ENCODE results near the gene ATP2B2.

ATP2B2 gene

DNA sequence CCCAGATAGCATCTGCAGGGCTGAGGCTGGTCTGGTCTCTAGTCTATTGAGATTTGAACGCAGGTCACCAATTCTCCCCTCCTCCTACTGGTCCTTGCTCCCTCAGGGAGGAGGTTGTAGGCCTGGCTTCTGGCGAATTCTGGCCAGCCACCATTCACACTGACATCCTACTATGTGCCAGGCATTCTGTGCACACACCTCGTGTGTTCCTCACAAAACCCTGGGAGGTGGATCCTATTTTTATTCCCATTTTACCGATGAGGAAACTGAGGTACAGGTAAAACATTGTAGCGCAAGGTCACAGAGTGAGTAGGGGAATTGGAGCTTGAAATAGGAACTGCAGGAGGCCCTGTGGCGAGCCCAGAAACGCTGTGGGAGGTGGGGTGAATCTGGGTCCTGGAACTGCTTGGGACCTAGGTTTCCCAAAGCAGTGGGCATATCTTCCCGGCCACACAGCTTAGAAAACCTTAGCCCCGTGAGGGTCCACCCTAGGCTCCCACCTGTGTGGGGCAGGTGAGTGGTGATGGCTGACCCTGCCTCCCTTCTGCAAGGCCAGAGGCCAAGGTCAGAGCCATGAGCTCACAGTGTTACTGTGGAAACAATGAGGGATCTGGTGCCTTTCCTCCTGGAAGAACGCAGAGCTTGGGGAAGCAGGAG lies 4.8 kb upstream of the ATP2B2 start:
- no peak overlapping the region for H3K4me3 ChIP-seq (ENCODE audit: low read depth in 1 of 2, low read length in 2 of 2)
- H3K4me1 ChIP-seq (ENCODE audit: control insufficient read depth in 1 of 2, insufficient read depth in 2 of 2, low read length in 2 of 2), result no peaks in the 10 kb centered on the region
- H3K36me3 ChIP-seq (ENCODE audit: control insufficient read depth in 1 of 2, insufficient read depth in 2 of 2, low read length in 2 of 2), result no peaks in the 10 kb centered on the region
- no peak overlapping the region for H3K27ac ChIP-seq (ENCODE audit: low read length)
- H3K9me3 ChIP-seq (ENCODE audit: control insufficient read depth in 1 of 2, low read length in 2 of 2), result no peaks in the 10 kb centered on the region
- H3K27me3 ChIP-seq (ENCODE audit: low read depth, low read length), result peaks cover 5% of the 10 kb centered on the region

DNA sequence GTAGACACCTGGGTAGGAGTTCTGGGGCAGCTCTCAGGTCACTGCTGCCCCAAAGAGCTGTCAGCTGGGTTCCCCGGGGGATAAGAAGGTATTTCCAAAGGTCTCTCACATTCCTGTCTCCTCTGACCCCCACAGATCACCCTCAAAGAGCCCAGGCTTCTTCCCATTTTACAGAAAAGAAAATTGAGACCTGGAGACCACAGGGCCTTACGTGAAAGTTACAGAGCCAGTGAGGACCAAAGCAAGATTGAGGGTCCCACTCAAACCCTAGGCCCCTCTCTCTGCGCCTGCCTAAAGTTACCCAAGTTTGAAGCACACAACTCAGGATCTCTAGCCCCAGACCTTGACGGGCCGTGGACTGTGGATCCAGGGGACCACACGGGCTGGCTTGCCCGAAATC lies 3.9 kb upstream of the ATP2B2 start:
- peaks cover 8% of the 10 kb centered on the region for H3K27me3 ChIP-seq (ENCODE audit: low read depth, low read length)
- no peaks in the 10 kb centered on the region for H3K9me3 ChIP-seq (ENCODE audit: control insufficient read depth in 1 of 2, low read length in 2 of 2)
- no peak overlapping the region for H3K27ac ChIP-seq (ENCODE audit: low read length)
- H3K4me1 ChIP-seq (ENCODE audit: control insufficient read depth in 1 of 2, insufficient read depth in 2 of 2, low read length in 2 of 2), result no peaks in the 10 kb centered on the region
- H3K4me3 ChIP-seq (ENCODE audit: low read depth in 1 of 2, low read length in 2 of 2), result no peak overlapping the region
- no peaks in the 10 kb centered on the region for H3K36me3 ChIP-seq (ENCODE audit: control insufficient read depth in 1 of 2, insufficient read depth in 2 of 2, low read length in 2 of 2)

DNA sequence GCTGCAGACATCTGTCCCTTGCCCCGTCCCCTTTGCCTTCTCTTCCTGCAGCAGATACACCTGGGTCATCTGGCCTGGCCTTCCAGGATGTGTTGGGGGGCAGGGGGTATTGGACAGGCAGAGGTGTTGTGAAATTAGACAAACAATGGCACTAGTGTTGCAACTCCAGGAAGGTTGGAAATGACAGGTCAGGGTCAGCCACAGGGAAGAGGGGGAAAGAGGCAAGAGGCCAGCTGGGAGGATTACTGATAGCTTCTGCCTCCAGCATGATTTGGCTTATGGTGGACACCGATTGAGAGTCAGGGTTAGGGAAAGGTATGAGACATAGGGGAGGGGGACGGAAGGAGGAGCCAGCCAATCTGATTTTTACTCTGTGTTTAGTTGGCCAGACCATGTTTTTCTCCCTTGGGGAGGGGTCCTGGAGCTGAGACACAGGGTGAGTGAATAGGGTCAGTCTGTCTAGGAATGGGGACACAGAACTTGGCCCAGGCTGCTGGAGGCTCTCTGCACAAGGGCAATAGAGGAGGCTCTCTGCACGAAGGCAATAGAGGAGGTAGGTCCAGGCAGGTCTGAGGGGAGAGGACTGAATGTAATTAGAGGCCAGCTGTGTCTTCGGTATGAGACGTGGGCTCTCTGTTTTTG lies 3.4 kb upstream of the ATP2B2 start:
- Histone ChIP-seq H3K9me3 (ENCODE audit: control insufficient read depth in 1 of 2, low read length in 2 of 2) (no peaks in the 10 kb centered on the region), H3K36me3 (ENCODE audit: control insufficient read depth in 1 of 2, insufficient read depth in 2 of 2, low read length in 2 of 2) (no peaks in the 10 kb centered on the region), H3K4me3 (ENCODE audit: low read depth in 1 of 2, low read length in 2 of 2) (no peak overlapping the region), H3K4me1 (ENCODE audit: control insufficient read depth in 1 of 2, insufficient read depth in 2 of 2, low read length in 2 of 2) (no peaks in the 10 kb centered on the region), H3K27me3 (ENCODE audit: low read depth, low read length) (peaks cover 8% of the 10 kb centered on the region), H3K27ac (ENCODE audit: low read length) (no peak overlapping the region)

DNA sequence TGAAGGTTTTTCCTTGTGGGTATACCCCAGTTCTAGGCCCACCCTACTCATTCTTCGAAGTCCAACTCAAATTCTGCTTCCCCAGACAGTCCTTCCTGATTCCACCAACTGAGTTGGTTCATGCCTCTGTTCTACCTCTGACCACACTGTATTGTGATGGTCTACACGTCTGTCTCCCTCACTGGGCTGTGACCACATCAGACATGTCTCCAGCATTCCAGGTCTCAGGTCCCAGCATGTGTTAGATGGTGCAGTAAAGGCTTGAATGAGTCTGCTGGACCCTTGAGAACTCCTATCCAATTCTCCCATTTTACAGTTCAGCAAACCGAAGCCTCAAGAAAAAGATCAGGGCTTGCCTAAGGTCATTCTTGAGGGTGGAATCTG lies 2.8 kb upstream of the ATP2B2 start:
- Histone ChIP-seq H3K4me3 (ENCODE audit: low read depth in 1 of 2, low read length in 2 of 2) (no peak overlapping the region), H3K4me1 (ENCODE audit: control insufficient read depth in 1 of 2, insufficient read depth in 2 of 2, low read length in 2 of 2) (no peaks in the 10 kb centered on the region), H3K9me3 (ENCODE audit: control insufficient read depth in 1 of 2, low read length in 2 of 2) (no peaks in the 10 kb centered on the region), H3K36me3 (ENCODE audit: control insufficient read depth in 1 of 2, insufficient read depth in 2 of 2, low read length in 2 of 2) (no peaks in the 10 kb centered on the region), H3K27ac (ENCODE audit: low read length) (no peak overlapping the region), H3K27me3 (ENCODE audit: low read depth, low read length) (peaks cover 8% of the 10 kb centered on the region)

DNA sequence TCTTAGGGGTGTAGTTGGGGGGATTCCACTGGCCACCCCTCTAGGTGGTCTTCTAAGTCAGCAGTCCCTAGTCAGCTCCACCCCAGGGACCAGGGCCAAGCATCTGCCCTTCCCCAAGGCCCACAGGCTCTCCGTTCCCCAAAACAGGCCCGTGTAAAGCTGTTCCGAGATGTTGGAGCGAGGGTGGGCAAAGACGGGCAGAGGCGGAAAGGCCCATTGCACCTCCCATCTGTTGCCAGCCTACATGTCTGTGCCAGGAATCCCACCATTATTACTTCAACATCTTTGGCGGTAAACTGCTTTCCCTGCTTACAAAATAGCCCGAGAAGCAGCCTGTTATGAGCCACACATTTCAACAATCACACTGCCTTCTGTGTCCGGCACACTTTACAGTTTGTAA lies 1.9 kb upstream of the ATP2B2 start:
- H3K36me3 ChIP-seq (ENCODE audit: control insufficient read depth in 1 of 2, insufficient read depth in 2 of 2, low read length in 2 of 2), result no peaks in the 10 kb centered on the region
- no peaks in the 10 kb centered on the region for H3K9me3 ChIP-seq (ENCODE audit: control insufficient read depth in 1 of 2, low read length in 2 of 2)
- peaks cover 8% of the 10 kb centered on the region for H3K27me3 ChIP-seq (ENCODE audit: low read depth, low read length)
- no peak overlapping the region for H3K27ac ChIP-seq (ENCODE audit: low read length)
- no peaks in the 10 kb centered on the region for H3K4me1 ChIP-seq (ENCODE audit: control insufficient read depth in 1 of 2, insufficient read depth in 2 of 2, low read length in 2 of 2)
- no peak overlapping the region for H3K4me3 ChIP-seq (ENCODE audit: low read depth in 1 of 2, low read length in 2 of 2)

DNA sequence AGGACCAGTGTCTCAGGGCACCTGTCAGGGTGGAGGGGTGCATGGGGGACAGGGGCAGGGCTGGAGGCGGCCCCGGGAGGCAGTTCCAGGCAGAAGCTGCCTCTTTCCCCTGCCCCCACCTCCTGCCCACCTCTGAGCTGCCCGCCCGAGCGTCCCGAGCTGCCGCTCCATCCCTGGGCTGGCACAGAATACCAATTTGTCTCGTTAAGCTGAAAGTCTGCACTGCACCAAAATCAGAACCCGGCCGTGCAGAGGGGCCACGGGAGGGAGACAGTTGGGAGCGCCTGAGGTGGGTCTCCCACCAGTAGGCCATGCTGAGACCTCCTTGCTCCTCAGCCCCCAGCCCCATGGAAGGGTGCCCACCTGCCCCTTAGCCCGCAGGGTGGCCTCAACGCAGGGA lies 1.3 kb upstream of the ATP2B2 start:
- Histone ChIP-seq H3K27me3 (ENCODE audit: low read depth, low read length) (peaks cover 8% of the 10 kb centered on the region), H3K27ac (ENCODE audit: low read length) (no peak overlapping the region), H3K36me3 (ENCODE audit: control insufficient read depth in 1 of 2, insufficient read depth in 2 of 2, low read length in 2 of 2) (no peaks in the 10 kb centered on the region), H3K9me3 (ENCODE audit: control insufficient read depth in 1 of 2, low read length in 2 of 2) (no peaks in the 10 kb centered on the region), H3K4me1 (ENCODE audit: control insufficient read depth in 1 of 2, insufficient read depth in 2 of 2, low read length in 2 of 2) (no peaks in the 10 kb centered on the region), H3K4me3 (ENCODE audit: low read depth in 1 of 2, low read length in 2 of 2) (no peak overlapping the region)

DNA sequence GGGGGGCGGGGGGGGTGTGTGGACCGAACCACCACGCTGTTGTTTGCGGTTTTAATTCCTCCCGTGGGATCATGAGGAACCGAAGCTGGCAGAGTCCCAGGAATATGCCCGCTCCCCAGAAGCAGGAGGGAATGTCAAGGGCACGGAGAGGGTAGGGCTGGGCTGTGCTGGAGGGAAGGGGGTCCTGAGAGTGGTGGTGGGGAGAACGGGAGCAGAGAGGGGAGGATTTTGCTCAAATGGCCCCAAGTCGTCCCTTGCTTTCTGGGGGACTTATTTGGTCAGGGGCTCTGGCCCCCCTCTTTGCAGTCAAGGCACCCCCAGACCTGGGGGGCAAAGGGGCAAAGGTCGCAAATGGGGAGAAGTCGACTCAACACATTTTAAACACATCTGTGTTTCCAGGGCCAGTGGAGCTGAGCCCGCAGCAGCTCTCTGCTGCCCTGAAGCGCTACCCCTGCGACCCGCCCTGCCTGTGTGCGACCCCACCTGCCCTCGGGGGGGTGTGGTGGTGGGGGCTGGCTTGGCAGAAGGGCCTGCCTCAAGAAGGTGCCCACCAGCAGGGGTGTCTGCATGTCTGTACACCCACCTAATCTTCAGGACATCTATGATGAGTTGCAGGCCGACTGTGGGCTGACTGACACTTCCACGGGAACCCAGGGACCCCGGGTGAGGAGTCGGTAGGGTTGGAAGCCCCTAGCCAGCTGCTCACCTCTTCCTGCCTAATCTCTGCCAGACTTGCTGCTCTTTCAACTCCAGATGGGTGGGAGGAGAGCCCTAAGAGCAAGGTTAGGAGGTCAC lies 602 bp upstream of the ATP2B2 start:
- Histone ChIP-seq H3K4me1 (ENCODE audit: control insufficient read depth in 1 of 2, insufficient read depth in 2 of 2, low read length in 2 of 2) (no peaks in the 10 kb centered on the region), H3K27ac (ENCODE audit: low read length) (no peak overlapping the region), H3K27me3 (ENCODE audit: low read depth, low read length) (peaks cover 8% of the 10 kb centered on the region), H3K4me3 (ENCODE audit: low read depth in 1 of 2, low read length in 2 of 2) (no peak overlapping the region), H3K36me3 (ENCODE audit: control insufficient read depth in 1 of 2, insufficient read depth in 2 of 2, low read length in 2 of 2) (no peaks in the 10 kb centered on the region), H3K9me3 (ENCODE audit: control insufficient read depth in 1 of 2, low read length in 2 of 2) (no peaks in the 10 kb centered on the region)

DNA sequence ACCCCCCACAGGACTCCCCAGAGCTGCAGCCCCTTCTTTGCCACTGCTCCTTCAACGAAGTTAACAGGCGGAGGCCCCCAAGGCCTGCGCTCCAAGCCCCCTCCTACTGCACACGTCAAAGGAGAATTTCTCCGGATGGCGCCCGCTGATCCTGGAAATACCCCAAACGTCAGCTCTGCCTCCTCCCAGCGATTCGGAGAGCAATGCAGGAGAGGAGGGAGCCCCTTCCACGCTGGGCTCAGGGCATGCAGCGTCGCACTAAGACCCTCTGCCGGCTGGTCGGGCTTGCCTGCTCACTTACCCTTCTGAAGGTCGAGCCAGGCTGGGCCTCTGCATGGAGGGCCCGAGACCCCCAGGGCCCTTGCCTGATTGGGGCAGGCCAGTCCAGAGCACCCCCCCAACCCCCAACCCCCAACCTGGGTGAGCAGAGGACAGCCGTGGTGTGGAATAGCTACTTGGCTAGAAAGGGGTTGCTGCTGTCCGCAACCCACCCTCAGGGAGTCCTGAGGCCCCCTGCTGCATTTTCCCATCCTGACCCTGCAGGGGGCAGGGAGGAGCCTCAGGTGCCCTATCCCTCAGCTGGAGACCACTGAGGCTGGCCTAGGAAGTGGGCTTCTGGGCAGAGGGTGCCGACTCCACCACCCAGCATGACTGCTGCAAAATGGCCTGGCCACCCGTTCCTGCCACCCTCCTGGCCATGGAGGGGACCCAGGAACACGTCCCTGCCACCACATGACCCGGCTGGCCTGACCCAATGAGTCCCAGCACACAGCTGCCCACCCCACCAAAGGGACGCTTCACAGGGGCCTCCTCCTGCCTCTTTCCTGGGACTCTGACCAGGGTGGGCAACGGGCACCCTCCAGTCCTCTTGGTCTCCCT lies 976 bp downstream of the ATP2B2 start:
- H3K4me1 ChIP-seq (ENCODE audit: control insufficient read depth in 1 of 2, insufficient read depth in 2 of 2, low read length in 2 of 2), result no peaks in the 10 kb centered on the region

DNA sequence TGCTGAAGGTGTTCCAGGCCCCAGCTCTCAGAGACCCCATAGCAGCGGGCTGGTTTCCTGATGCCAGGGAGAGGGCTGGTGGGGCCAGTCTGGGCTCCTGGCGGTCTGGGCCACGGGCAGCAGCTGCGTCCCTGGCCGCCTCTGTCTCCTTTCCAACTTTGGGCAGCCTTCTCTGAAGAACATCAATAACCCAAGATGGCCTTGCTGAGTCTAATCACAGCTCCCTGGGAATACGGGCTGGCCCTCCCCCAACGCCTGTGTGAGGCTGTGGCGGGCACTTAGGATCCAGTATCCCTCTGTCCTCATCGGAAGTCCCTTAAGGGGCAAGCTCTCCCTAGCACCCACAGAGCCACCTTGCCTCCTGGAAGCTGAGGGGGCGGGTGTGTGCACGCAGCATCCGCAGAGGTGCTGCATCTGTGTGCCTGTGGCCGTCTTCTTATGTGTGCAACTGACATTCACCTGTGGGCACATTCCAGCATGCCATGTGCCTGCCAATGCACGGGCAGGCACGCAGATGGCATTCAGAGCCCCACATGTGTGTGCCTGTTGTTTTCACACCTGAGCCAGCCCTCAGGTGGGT lies 2.1 kb downstream of the ATP2B2 start:
- no peaks in the 10 kb centered on the region for H3K36me3 ChIP-seq (ENCODE audit: control insufficient read depth in 1 of 2, insufficient read depth in 2 of 2, low read length in 2 of 2)
- peaks cover 8% of the 10 kb centered on the region for H3K27me3 ChIP-seq (ENCODE audit: low read depth, low read length)
- H3K4me1 ChIP-seq (ENCODE audit: control insufficient read depth in 1 of 2, insufficient read depth in 2 of 2, low read length in 2 of 2), result no peaks in the 10 kb centered on the region
- H3K27ac ChIP-seq (ENCODE audit: low read length), result no peak overlapping the region
- H3K4me3 ChIP-seq (ENCODE audit: low read depth in 1 of 2, low read length in 2 of 2), result no peak overlapping the region
- no peaks in the 10 kb centered on the region for H3K9me3 ChIP-seq (ENCODE audit: control insufficient read depth in 1 of 2, low read length in 2 of 2)

More for the DNA sequence above, 976 bp downstream of the ATP2B2 start:
- no peaks in the 10 kb centered on the region for H3K9me3 ChIP-seq (ENCODE audit: control insufficient read depth in 1 of 2, low read length in 2 of 2)
- H3K36me3 ChIP-seq (ENCODE audit: control insufficient read depth in 1 of 2, insufficient read depth in 2 of 2, low read length in 2 of 2), result no peaks in the 10 kb centered on the region
- H3K27ac ChIP-seq (ENCODE audit: low read length), result no peak overlapping the region
- peaks cover 8% of the 10 kb centered on the region for H3K27me3 ChIP-seq (ENCODE audit: low read depth, low read length)
- peak overlapping the region in 1 of 2 donors; percentile 57 for H3K4me3 ChIP-seq (ENCODE audit: low read depth in 1 of 2, low read length in 2 of 2)

DNA sequence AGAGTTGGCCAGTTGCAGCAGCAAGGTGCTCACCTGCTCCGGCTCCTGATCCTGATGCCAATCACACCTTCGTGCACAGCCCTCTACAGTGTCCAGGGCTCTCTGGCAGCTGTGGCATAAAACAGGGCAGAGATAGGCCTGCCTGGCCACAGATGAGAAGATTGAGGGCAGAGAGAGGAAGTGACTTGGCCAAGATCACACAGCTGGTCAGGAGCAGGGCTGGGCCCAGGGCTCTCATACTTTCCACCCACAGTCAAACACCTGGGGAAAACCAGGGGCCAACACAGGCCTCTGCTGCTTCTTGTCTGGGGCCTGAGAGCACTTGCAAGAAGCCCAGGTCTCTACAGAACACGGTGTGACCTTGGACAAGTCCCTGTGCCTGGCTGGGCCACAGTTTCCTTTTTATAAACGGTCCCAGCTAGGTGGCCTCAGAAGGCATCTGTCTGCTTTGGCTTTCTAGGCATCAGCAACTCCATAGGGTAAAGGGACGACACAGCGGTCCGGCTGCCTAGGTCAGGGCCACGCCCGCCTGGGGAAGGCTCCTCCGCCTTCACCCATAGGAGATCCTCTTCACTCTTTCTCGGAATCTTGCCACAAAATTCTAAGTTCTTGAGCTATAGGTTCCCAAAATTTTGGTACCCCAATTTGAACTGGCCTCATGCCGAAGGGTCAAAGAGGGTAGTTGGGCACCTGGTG lies 3.1 kb downstream of the ATP2B2 start:
- Histone ChIP-seq H3K27ac (ENCODE audit: low read length) (no peak overlapping the region), H3K4me3 (ENCODE audit: low read depth in 1 of 2, low read length in 2 of 2) (no peak overlapping the region), H3K4me1 (ENCODE audit: control insufficient read depth in 1 of 2, insufficient read depth in 2 of 2, low read length in 2 of 2) (no peaks in the 10 kb centered on the region), H3K27me3 (ENCODE audit: low read depth, low read length) (peaks cover 8% of the 10 kb centered on the region), H3K9me3 (ENCODE audit: control insufficient read depth in 1 of 2, low read length in 2 of 2) (no peaks in the 10 kb centered on the region), H3K36me3 (ENCODE audit: control insufficient read depth in 1 of 2, insufficient read depth in 2 of 2, low read length in 2 of 2) (no peaks in the 10 kb centered on the region)
